AG04450 (cell line): Measurements from ENCODE around the gene FBXO21. TPM values are rescaled to one million over a fixed set of nuclear protein-coding genes. Genes with fewer than 3 reads are reported as not detected.

Source experiments
- CTCF ChIA-PET: fragments of 300-600, 350-600 bp; formaldehyde crosslinking; extraction: SDS; loops from one replicate; lab custom pipeline; 2022; ENCODE audit warnings: antibody characterized with exemption, inconsistent platforms; lab: Charles Lee
- POLR2A ChIA-PET: fragments of 350-600 bp; formaldehyde crosslinking; extraction: SDS; loops from one replicate; lab custom pipeline; 2021; ENCODE audit warnings: antibody characterized with exemption, inconsistent platforms; lab: Yijun Ruan, JAX
- DNase-seq: peaks from one replicate; pipeline ENCODE4 v3.0.0-alpha.2; 2011; ENCODE audit warnings: low read depth, low spot score
- H3K27ac ChIP-seq: one replicate; pipeline ENCODE4 v1.5.1; 2012; ENCODE audit warnings: low read depth, low read length, control low read depth
- H3K27me3 ChIP-seq: one replicate; pipeline ENCODE4 v1.6.0; 2012; ENCODE audit warnings: low read length; ENCODE audit not compliant: control insufficient read depth, insufficient read depth
- H3K4me3 ChIP-seq: 2 replicates; pipeline ENCODE4 v1.5.1; 2011; ENCODE audit warnings: mild to moderate bottlenecking, low read depth, low read length, control low read depth
- H3K9me3 ChIP-seq: 2 replicates; pipeline ENCODE4 v1.5.1; 2012; ENCODE audit warnings: low read length; ENCODE audit not compliant: control insufficient read depth, insufficient read depth
- CTCF ChIP-seq: IDR thresholded peaks from 2 replicates; pipeline ENCODE4 v1.5.1; 2011; ENCODE audit warnings: low read depth, low read length, control low read depth, inconsistent platforms
- polyA plus RNA-seq: library from polyadenylated mRNA; depleted of rRNA; stranded (reverse); fragments of >200 nt; gene quantifications from 2 replicates; pipeline ENCODE4 v1.2.3, GENCODE V29; 2011

The FBXO21 gene
- polyA plus RNA-seq, 1 experiment: 38.9 TPM

DNA sequence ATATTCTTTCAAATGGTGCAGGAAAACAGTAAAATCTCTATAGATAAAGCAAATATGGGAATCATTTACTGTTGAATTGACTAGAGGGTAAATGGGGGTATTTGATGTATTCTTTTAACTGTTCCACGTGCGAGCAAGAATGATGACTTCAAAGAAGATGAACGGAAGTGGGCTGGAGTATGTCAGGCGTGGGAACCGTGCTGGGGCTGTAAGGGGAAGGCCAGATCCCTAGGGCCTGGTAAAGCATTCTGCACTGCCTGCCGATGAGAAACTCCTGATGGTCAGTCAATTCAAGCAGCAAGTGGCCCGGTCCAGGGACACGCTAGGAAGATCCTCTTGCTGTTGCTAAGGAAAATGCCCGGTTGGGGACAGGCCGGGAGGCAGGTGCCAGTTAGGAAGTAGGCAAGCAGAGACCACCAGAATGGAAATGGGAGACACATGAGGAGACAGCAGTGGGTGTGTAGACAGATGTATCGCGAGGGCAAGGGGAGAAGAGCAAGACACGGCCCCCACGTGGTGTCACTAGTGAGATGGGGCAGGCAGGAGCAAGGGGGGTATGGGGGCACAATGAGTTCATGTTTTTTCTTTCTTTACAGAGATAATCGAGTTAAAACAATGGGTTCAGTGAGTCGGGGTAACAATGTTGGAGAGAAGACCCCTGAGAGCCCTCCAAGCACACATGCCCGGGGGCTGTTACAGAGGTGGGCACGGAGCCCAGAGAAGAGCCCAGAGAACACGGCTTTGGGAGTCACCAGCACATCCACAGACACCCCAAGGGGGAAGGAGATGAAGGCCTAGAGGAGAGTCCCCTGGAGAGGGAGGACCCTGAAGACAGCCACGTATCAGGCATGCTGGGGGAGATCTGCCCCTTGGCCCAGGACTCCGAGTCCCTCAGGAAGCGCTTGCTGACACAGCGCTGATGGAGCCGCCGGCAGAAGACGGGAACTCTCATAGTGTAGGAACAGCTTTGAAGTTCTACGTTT lies 37.2 kb downstream of the FBXO21 start:
- no peak for DNase-seq
- ChIA-PET CTCF (no interaction called here), POLR2A (no interaction called here)
- H3K27ac ChIP-seq: no peak overlapping the region
- H3K4me3 ChIP-seq: no peak overlapping the region
- no peaks in the 10 kb centered on the region; the same call in 1 of the 2 replicates for H3K9me3 ChIP-seq
- no peak for TF ChIP-seq CTCF
- no peaks in the 10 kb centered on the region for H3K27me3 ChIP-seq

GRCh38 chr12:117151403-117152031 lies 38.8 kb downstream of the FBXO21 start:
- Histone ChIP-seq H3K9me3 (no peaks in the 10 kb centered on the region; the same call in 1 of the 2 replicates), H3K27me3 (no peaks in the 10 kb centered on the region), H3K27ac (no peak overlapping the region), H3K4me3 (no peak overlapping the region)
- ChIA-PET POLR2A (no interaction called here), CTCF (interaction anchor here (0.6 to 2.0 kb wide), 6 partner anchors 9 to 128 kb away, joined by 3 to 10 read pairs (median 4); no protein-coding TSS in a partner anchor)
- TF ChIP-seq CTCF: no peak
- no peak for DNase-seq

DNA sequence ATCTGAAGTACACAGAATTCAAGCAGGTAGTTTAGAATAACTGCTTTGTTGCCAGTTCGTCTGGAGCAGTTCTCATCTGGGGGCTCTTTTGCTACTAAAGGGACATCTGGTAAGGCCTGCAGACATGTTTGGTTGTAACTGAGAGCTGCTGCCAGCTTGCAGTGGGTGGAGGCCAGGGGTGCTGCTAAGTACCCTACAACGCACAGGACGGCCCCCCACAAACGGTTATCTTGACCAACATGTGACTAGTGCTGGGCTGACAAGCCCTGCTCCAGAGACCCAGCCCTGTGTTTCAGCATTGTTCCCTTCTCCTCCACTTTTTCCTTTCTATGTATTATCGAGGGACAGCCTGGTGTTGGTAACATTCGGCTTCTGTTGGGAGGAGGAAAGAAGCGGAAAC lies 40.8 kb downstream of the FBXO21 start:
- Histone ChIP-seq H3K27me3 (no peaks in the 10 kb centered on the region), H3K9me3 (no peaks in the 10 kb centered on the region), H3K4me3 (no peak overlapping the region), H3K27ac (no peak overlapping the region)
- POLR2A ChIA-PET: interaction anchor here (0.9 kb wide), 1 partner anchor 13 kb away, joined by 3 read pairs; no protein-coding TSS in a partner anchor
- CTCF ChIA-PET: no interaction called here
- no peak for DNase-seq
- no peak for TF ChIP-seq CTCF

GRCh38 chr12:117148642-117149041 lies 41.6 kb downstream of the FBXO21 start:
- no peak for TF ChIP-seq CTCF
- no peak for DNase-seq
- no peak overlapping the region for H3K27ac ChIP-seq
- H3K4me3 ChIP-seq: no peak overlapping the region
- no peaks in the 10 kb centered on the region for H3K27me3 ChIP-seq
- CTCF ChIA-PET: no interaction called here
- POLR2A ChIA-PET: no interaction called here
- no peaks in the 10 kb centered on the region for H3K9me3 ChIP-seq
